Parathyroid adenoma (tissue), 2 donors: ENCODE data around the gene ADGRL4.

ENCODE experiments used
- H2AFZ ChIP-seq: fragments of 300-600 bp; sonication (generic); one replicate; pipeline ENCODE4 v1.7.0; 2017; ENCODE audit warnings: antibody characterized with exemption, mild to moderate bottlenecking
- H3K27ac ChIP-seq: fragments of 300-600 bp; sonication (generic); one replicate; pipeline ENCODE4 v1.7.0; 2017
- H3K27me3 ChIP-seq: fragments of 300-600 bp; sonication (generic); one replicate; pipeline ENCODE4 v1.7.0; 2017; ENCODE audit warnings: low read length; ENCODE audit not compliant: control insufficient read depth, insufficient read depth
- H3K36me3 ChIP-seq: fragments of 300-600 bp; sonication (generic); one replicate; pipeline ENCODE4 v1.7.0; 2017; ENCODE audit warnings: low read length; ENCODE audit not compliant: control insufficient read depth, insufficient read depth
- H3K4me1 ChIP-seq: fragments of 300-600 bp; sonication (generic); one replicate; pipeline ENCODE4 v1.7.0; 2017; ENCODE audit warnings: control low read depth
- H3K4me2 ChIP-seq: fragments of 300-600 bp; sonication (generic); one replicate; pipeline ENCODE4 v1.7.0; 2017; ENCODE audit warnings: low read length
- H3K4me3 ChIP-seq: fragments of 300-600 bp; sonication (generic); one replicate; pipeline ENCODE4 v1.7.0; 2017; ENCODE audit warnings: low read depth, low read length
- H3K79me2 ChIP-seq: fragments of 300-600 bp; sonication (generic); one replicate; pipeline ENCODE4 v1.7.0; 2017; ENCODE audit warnings: control low read depth
- H3K9ac ChIP-seq: fragments of 300-600 bp; sonication (generic); one replicate; pipeline ENCODE4 v1.7.0; 2017; ENCODE audit warnings: mild to moderate bottlenecking
- H3K9me3 ChIP-seq: fragments of 300-600 bp; sonication (generic); one replicate; pipeline ENCODE4 v1.7.0; 2017; ENCODE audit warnings: low read length; ENCODE audit not compliant: control insufficient read depth
- TF ChIP-seq, protein P1 (sequence below): fragments of 300-600 bp; sonication (generic); IDR thresholded peaks from one replicate; pipeline ENCODE4 v1.7.0; 2017; ENCODE audit warnings: antibody characterized with exemption, mild to moderate bottlenecking
- donor health status: primary hyperparathyroidism.

Gene ADGRL4

DNA sequence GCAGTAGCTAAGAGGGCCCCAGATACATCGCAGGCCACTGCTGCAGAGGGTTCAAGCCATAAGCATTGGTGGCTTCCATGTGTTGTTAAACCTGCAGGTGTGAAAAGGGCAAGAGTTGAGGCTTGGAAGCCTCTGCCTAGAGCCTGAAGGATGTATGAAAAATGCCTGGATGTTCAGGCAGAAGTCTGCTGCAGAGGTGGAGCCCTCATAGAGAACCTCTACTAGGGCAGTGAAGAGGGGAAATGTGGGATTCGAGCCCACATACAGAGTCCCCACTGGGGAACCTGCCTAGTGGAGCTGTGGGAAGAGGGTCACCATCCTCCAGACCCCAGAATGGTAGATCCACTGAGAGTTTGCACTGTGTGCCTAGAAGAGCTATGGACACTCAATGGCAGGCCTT lies 30.6 kb upstream of the ADGRL4 start:
- Histone ChIP-seq H3K4me2 (no peak overlapping the region), H3K9me3 (no peaks in the 10 kb centered on the region), H3K4me1 (no peaks in the 10 kb centered on the region), H3K79me2 (no peaks in the 10 kb centered on the region), H2AFZ (no peak overlapping the region), H3K9ac (no peak overlapping the region), H3K36me3 (no peaks in the 10 kb centered on the region), H3K27me3 (no peaks in the 10 kb centered on the region), H3K4me3 (no peak overlapping the region), H3K27ac (no peak overlapping the region)
- TF ChIP-seq, protein P1, sequence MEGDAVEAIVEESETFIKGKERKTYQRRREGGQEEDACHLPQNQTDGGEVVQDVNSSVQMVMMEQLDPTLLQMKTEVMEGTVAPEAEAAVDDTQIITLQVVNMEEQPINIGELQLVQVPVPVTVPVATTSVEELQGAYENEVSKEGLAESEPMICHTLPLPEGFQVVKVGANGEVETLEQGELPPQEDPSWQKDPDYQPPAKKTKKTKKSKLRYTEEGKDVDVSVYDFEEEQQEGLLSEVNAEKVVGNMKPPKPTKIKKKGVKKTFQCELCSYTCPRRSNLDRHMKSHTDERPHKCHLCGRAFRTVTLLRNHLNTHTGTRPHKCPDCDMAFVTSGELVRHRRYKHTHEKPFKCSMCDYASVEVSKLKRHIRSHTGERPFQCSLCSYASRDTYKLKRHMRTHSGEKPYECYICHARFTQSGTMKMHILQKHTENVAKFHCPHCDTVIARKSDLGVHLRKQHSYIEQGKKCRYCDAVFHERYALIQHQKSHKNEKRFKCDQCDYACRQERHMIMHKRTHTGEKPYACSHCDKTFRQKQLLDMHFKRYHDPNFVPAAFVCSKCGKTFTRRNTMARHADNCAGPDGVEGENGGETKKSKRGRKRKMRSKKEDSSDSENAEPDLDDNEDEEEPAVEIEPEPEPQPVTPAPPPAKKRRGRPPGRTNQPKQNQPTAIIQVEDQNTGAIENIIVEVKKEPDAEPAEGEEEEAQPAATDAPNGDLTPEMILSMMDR = no peak

DNA sequence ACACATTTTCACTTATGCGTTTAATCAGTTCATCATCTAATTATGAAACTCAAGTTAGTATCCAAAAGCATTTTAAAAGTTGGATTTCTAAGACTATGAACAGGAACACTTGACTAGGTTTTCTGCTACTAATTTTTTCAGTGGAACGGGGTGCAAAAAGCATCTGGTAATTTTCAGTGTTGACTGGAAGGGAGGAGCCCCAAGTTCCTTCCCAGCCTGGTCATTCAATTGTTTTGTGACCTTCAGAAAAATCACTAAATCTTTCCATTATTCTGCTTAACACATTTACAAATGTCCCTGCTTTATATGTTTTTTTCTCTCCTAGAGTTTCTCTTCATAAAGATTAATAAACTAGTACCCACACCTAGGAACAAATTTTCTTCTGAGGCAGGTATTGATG lies 6.0 kb upstream of the ADGRL4 start:
- Histone ChIP-seq H3K36me3 (no peaks in the 10 kb centered on the region), H3K9me3 (no peaks in the 10 kb centered on the region), H3K79me2 (no peaks in the 10 kb centered on the region), H3K9ac (no peak overlapping the region), H3K4me2 (no peak overlapping the region), H3K4me1 (no peaks in the 10 kb centered on the region), H3K27ac (no peak overlapping the region), H3K4me3 (no peak overlapping the region), H2AFZ (no peak overlapping the region), H3K27me3 (no peaks in the 10 kb centered on the region)
- TF ChIP-seq, protein P1 = no peak

DNA sequence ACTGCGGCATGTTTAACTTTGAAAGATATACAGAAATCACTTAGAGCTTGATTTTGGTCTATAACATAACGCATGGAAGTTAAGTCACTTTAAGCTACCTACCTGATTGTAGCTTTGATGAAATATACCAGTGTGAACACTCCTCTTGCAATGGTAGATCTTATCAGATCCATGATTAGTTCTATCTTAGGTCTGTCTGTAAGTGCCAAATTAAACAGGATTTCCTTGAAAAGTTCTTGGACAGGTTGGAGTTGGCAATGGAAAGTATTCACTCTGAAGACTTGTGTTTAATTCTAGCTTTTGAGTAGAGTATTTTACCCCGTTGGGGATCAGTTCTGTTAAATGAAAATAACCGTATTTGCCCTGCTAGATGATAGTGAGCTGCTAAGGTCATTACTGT lies 4.1 kb upstream of the ADGRL4 start:
- Histone ChIP-seq H3K4me3 (no peak overlapping the region), H3K9ac (no peak overlapping the region), H3K27ac (no peak overlapping the region), H3K9me3 (no peaks in the 10 kb centered on the region), H3K79me2 (no peaks in the 10 kb centered on the region), H3K4me2 (no peak overlapping the region), H2AFZ (no peak overlapping the region), H3K27me3 (no peaks in the 10 kb centered on the region), H3K4me1 (no peaks in the 10 kb centered on the region), H3K36me3 (no peaks in the 10 kb centered on the region)
- TF ChIP-seq, protein P1 = no peak

DNA sequence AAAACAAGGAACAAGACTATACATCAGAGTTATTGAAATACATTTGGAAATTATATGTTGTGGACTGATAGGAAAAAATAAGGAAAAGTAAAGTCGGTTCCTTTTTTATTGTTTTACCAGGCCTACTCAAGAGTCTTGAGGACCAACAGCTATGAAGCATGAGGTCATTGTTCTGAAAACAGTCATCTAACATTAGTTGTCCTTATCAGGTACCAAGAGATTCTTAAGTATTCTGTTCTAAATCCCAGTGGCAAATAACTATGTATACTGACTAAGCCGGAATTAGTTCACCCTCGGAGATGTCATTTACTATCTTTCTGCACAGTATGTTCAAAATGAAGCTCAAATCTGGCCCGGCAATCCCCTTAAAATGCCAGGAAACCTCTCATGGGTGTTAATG lies 585 bp downstream of the ADGRL4 start:
- Histone ChIP-seq H3K9ac (no peak overlapping the region), H3K27me3 (no peaks in the 10 kb centered on the region), H3K4me3 (peak overlapping the region; percentile 27), H3K4me1 (no peaks in the 10 kb centered on the region), H3K36me3 (no peaks in the 10 kb centered on the region), H3K9me3 (no peaks in the 10 kb centered on the region), H3K27ac (peak overlapping the region; percentile 67), H2AFZ (no peak overlapping the region), H3K79me2 (no peaks in the 10 kb centered on the region), H3K4me2 (no peak overlapping the region)
- TF ChIP-seq, protein P1 = no peak

DNA sequence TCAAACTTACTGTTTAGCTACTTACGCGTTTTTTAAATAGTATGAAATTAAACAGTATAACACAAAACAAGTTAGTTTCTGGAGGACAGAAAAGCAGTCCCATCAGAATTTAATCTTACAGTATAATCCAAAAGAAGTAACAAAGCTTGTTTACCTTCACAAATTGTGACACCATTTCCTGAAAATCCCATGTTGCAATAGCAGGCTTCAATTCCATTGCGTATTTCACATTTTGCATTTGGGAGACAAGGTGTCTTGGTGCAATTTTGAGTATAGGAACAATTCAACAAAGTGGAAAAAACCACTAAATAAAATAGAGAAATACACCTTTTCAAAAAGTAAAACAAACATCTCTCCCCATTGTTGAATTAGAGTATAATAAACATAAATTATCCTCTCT lies 1.6 kb downstream of the ADGRL4 start:
- no peaks in the 10 kb centered on the region for H3K27me3 ChIP-seq
- no peak overlapping the region for H3K9ac ChIP-seq
- no peaks in the 10 kb centered on the region for H3K9me3 ChIP-seq
- no peak overlapping the region for H3K4me2 ChIP-seq
- H3K27ac ChIP-seq = peak overlapping the region; percentile 67
- H3K79me2 ChIP-seq = no peaks in the 10 kb centered on the region
- H3K4me1 ChIP-seq = no peaks in the 10 kb centered on the region
- H3K36me3 ChIP-seq = no peaks in the 10 kb centered on the region
- no peak overlapping the region for H2AFZ ChIP-seq
- TF ChIP-seq, protein P1 = no peak
- no peak overlapping the region for H3K4me3 ChIP-seq
